ENCODE data around the gene GPR55.

The GPR55 gene

GRCh38 chr2:230877759-230878598 lies 47.1 kb downstream of the GPR55 start:
- no peak for DNase-seq

GRCh38 chr2:230877116-230877758 lies 47.8 kb downstream of the GPR55 start:
- DNase-seq: no peak

- DNase-seq: no peak
Observed at GRCh38 chr2:230875347-230876315, 49.4 kb downstream of the GPR55 start.

- DNase-seq: no peak
Observed at GRCh38 chr2:230874876-230875275, 50.2 kb downstream of the GPR55 start.

GRCh38 chr2:230874456-230874855 lies 50.6 kb downstream of the GPR55 start:
- no peak for DNase-seq

GRCh38 chr2:230873661-230874401 lies 51.2 kb downstream of the GPR55 start:
- no peak for DNase-seq

- DNase-seq: no peak
Observed at GRCh38 chr2:230872968-230873660, 51.9 kb downstream of the GPR55 start.

GRCh38 chr2:230872151-230872967 lies 52.7 kb downstream of the GPR55 start:
- DNase-seq: no peak

GRCh38 chr2:230871361-230872150 lies 53.5 kb downstream of the GPR55 start:
- no peak for DNase-seq

- no peak for DNase-seq
Observed at GRCh38 chr2:230870544-230871360, 54.3 kb downstream of the GPR55 start.

- DNase-seq: no peak
Observed at GRCh38 chr2:230869914-230870543, 55.0 kb downstream of the GPR55 start.

- DNase-seq: no peak
Observed at GRCh38 chr2:230868947-230869913, 55.8 kb downstream of the GPR55 start.

- DNase-seq: no peak
Observed at GRCh38 chr2:230868161-230868946, 56.7 kb downstream of the GPR55 start.

- DNase-seq: no peak
Observed at GRCh38 chr2:230866756-230867523, 58.1 kb downstream of the GPR55 start.
